ENCODE results near the gene COLEC11. TPM values are rescaled to one million over a fixed set of nuclear protein-coding genes. Genes with fewer than 3 reads are reported as not detected.

The COLEC11 gene
- total and polyA plus RNA-seq, 2 of the 13 experiments (the other 11 are each of a cell fraction or from before 2014, with no cell fraction given): 1.5 to 3.0 TPM

DNA sequence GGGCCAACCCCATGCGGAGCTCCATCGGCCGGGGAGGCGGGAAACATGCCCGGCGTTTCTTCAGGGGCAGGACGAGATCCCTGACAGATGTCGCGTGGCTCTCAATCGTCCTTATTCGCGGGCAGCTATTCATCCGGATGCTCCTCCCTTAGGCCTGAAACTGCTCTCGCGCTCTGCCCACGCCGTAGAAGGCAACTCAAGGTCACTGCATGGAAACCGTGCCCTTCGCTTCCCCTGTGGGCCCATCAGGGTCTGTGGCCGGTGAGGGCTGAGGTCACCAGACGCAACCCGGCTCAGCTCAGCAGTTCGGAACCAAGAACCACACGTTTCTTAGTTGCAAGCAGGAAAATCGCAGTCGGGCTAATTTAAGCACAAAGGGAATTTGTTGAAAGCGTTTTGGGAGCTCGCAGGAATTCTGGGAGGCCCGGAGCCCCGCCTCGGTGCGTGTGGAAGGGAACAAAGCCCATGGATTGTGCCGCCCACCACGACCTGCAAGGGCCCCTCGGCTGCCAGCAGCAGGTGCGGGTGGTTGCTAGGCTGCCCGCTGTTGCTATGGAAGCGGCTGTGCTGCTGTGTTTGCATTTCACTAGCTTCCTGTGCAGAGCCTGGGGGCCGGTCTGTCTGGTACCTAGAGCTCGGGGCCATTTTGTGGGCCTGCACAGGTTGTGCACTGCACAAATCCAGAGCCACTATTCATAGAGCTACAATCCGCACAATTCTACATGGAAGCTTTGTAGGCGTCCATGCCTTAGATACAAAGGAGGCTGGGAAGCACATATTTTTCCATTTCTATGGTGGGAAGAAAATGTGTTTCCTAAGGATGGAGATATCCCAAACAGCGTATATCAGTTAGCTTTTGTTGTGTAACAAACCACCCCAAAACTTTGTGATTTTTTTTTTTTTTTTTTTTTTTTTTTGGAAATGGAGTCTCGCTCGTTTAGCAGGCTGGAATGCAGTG lies 57.1 kb downstream of the COLEC11 start (continued):
- TF ChIP-seq, protein P1, sequence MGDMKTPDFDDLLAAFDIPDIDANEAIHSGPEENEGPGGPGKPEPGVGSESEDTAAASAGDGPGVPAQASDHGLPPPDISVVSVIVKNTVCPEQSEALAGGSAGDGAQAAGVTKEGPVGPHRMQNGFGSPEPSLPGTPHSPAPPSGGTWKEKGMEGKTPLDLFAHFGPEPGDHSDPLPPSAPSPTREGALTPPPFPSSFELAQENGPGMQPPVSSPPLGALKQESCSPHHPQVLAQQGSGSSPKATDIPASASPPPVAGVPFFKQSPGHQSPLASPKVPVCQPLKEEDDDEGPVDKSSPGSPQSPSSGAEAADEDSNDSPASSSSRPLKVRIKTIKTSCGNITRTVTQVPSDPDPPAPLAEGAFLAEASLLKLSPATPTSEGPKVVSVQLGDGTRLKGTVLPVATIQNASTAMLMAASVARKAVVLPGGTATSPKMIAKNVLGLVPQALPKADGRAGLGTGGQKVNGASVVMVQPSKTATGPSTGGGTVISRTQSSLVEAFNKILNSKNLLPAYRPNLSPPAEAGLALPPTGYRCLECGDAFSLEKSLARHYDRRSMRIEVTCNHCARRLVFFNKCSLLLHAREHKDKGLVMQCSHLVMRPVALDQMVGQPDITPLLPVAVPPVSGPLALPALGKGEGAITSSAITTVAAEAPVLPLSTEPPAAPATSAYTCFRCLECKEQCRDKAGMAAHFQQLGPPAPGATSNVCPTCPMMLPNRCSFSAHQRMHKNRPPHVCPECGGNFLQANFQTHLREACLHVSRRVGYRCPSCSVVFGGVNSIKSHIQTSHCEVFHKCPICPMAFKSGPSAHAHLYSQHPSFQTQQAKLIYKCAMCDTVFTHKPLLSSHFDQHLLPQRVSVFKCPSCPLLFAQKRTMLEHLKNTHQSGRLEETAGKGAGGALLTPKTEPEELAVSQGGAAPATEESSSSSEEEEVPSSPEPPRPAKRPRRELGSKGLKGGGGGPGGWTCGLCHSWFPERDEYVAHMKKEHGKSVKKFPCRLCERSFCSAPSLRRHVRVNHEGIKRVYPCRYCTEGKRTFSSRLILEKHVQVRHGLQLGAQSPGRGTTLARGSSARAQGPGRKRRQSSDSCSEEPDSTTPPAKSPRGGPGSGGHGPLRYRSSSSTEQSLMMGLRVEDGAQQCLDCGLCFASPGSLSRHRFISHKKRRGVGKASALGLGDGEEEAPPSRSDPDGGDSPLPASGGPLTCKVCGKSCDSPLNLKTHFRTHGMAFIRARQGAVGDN (CRISPR knock-in tag; IDR thresholded peaks at IDR 0.05): peak; percentile 88
- TF ChIP-seq ZNF7 (CRISPR knock-in tag; IDR thresholded peaks at IDR 0.05) (no peak), REXO4 (CRISPR knock-in tag; IDR thresholded peaks at IDR 0.05; ENCODE audit: borderline replicate concordance) (no peak), ZFYVE20 (CRISPR knock-in tag; IDR thresholded peaks at IDR 0.05; ENCODE audit: borderline replicate concordance, low read depth) (no peak), ZNF446 (CRISPR knock-in tag; IDR thresholded peaks at IDR 0.05) (no peak), DNMT3B (CRISPR knock-in tag; conservative IDR thresholded peaks at IDR 0.05) (no peak), ZNF639 (CRISPR knock-in tag; conservative IDR thresholded peaks at IDR 0.05) (no peak; the same call in 1 of the 2 replicates), ZBTB20 (CRISPR knock-in tag; IDR thresholded peaks at IDR 0.05; ENCODE audit: borderline replicate concordance, low read depth) (no peak), SYNCRIP (IDR thresholded peaks at IDR 0.05; ENCODE audit: insufficient read depth, low read depth, low read length) (no peak), AGO1 (IDR thresholded peaks at IDR 0.05; ENCODE audit: low read depth, low read length, poor library complexity, severe bottlenecking) (peak; percentile 93), ZNF496 (CRISPR knock-in tag; IDR thresholded peaks at IDR 0.05; ENCODE audit: insufficient replicate concordance) (no peak), TEF (CRISPR knock-in tag; IDR thresholded peaks at IDR 0.05) (no peak), TFDP2 (CRISPR knock-in tag; IDR thresholded peaks at IDR 0.05) (peak; percentile 59), TGIF2 (CRISPR knock-in tag; IDR thresholded peaks at IDR 0.05) (peak; percentile 45), ZNF225 (CRISPR knock-in tag; IDR thresholded peaks at IDR 0.05) (no peak)
- TF ChIP-seq, protein P2, sequence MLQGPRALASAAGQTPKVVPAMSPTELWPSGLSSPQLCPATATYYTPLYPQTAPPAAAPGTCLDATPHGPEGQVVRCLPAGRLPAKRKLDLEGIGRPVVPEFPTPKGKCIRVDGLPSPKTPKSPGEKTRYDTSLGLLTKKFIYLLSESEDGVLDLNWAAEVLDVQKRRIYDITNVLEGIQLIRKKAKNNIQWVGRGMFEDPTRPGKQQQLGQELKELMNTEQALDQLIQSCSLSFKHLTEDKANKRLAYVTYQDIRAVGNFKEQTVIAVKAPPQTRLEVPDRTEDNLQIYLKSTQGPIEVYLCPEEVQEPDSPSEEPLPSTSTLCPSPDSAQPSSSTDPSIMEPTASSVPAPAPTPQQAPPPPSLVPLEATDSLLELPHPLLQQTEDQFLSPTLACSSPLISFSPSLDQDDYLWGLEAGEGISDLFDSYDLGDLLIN (CRISPR knock-in tag; IDR thresholded peaks at IDR 0.05; ENCODE audit: borderline replicate concordance): no peak
- TF ChIP-seq, protein P3, sequence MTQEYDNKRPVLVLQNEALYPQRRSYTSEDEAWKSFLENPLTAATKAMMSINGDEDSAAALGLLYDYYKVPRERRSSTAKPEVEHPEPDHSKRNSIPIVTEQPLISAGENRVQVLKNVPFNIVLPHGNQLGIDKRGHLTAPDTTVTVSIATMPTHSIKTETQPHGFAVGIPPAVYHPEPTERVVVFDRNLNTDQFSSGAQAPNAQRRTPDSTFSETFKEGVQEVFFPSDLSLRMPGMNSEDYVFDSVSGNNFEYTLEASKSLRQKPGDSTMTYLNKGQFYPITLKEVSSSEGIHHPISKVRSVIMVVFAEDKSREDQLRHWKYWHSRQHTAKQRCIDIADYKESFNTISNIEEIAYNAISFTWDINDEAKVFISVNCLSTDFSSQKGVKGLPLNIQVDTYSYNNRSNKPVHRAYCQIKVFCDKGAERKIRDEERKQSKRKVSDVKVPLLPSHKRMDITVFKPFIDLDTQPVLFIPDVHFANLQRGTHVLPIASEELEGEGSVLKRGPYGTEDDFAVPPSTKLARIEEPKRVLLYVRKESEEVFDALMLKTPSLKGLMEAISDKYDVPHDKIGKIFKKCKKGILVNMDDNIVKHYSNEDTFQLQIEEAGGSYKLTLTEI (CRISPR knock-in tag; conservative IDR thresholded peaks at IDR 0.05): no peak
